ENCODE measurements around the gene SEMA7A.
A peak's percentile ranks its signal among the peaks of the same experiment; 100 is the strongest.

Gene SEMA7A

DNA sequence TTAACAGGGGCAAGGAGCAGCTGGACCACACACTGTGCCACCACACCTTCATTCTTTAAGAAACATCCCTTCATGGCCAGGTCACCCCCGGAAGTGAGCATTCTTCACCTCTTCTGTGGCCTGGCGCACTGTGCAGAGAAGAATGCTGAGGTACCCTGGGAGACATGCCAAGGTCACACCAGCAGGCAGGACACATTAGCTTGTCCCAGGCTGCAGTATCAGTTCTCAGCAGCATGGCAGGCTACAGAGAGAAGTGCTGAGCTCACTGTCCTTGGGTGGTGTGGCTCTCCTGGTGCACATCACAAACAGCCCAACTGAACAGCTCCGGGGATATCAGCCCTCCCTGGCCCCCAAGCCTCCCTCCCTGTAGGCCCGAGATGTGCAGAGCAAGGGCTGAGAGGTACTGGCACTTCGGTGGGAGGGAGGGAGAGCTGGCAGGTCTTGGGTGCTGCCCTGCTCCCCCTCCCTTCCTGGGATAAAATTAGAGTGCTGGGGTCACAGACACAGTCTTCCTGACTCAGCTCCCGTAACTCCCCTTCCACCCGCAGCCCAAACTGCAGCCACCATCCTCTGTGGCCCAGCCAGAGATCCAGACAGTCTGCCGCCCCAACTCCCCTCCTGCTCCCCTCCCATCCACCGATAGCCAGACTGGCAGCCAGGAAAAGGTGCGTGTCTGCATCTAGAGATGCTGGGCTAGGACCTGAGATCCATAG lies 13.4 kb downstream of the SEMA7A start:
- no peak overlapping the region for H3K4me3 ChIP-seq (ENCODE audit: low read depth, low read length)
- DNase-seq (ENCODE audit: low read depth, low spot score): no peak
- CTCF ChIA-PET: interaction anchor here (1.2 to 40.9 kb wide), 6 partner anchors 8 to 38 kb away, joined by 3 to 1700 read pairs (median 11); partner anchors contain the start of gene CYP11A1
- POLR2A ChIA-PET: interaction anchor here (0.6 to 1.5 kb wide), 5 partner anchors 13 to 38 kb away, joined by 3 to 4 read pairs (median 3); partner anchors contain the start of gene SEMA7A
- TF ChIP-seq CTCF (IDR thresholded peaks at IDR 0.05; ENCODE audit: insufficient read depth, low read length, missing control alignments): no peak

DNA sequence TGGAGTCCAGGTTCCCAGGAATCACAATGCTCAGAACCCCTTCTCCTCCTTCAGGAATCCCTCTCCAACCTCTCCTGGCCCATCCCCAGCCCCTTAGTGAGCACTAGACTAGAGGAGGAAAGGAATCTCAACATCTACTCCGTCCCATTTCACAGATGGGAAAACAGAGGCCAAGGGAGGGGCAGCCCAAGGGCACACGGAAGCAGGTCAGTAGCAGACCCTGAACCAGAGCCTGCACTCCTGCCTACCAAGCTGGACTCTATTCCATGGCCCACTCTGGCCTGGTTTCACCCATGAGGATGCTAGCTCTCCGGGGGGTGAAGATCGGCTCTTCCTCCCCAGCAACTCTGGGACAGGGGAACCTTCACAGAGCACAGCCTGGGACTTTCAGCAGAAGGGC lies 14.3 kb downstream of the SEMA7A start:
- ChIA-PET CTCF (interaction anchor here (0.8 to 40.9 kb wide), 8 partner anchors 10 to 37 kb away, joined by 3 to 1700 read pairs (median 8); partner anchors contain the start of gene CYP11A1), POLR2A (interaction anchor here (1.2 to 1.5 kb wide), 2 partner anchors 15 to 24 kb away, joined by 4 read pairs; partner anchors contain the start of gene SEMA7A)
- no peak overlapping the region for H3K4me3 ChIP-seq (ENCODE audit: low read depth, low read length)
- no peak for DNase-seq (ENCODE audit: low read depth, low spot score)
- no peak for TF ChIP-seq CTCF (IDR thresholded peaks at IDR 0.05; ENCODE audit: insufficient read depth, low read length, missing control alignments)

DNA sequence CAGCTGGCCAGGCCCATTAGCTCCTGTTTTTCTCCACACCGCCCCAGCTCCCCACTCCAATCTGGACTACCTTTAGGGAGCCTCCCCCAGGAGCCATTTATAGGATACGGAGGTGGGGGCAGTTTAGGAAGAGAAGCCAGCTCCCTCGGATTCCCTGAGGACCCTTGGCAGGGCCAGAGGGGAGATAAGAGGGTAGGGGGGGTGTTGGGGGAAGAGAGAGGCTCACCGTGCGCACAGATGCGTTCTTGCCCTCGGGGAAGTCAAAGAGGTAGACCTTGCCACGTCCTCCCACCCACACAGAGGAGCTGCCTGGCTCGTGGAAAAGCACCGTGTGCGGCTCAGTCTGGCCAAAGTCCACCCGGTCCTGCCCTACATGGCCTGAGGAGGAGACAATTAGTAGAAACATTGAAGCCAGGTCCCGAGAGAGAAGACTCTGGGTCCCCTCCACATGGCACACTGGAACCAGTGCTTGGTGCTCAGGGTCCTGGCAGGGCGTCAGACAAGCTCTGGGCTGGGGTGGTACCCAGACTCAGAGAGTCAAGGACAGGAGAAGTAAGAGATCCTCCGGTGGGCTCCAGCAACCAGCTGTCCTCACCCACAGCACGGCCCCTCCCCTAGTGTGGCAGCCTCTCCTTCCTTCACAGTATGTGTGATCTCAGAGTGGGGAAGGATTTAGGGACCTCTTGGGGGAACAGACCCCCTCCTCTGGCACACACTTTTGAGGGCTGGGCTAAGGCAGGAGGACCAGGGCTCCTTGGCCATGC lies 15.0 kb downstream of the SEMA7A start:
- POLR2A ChIA-PET: interaction anchor here (0.6 to 1.5 kb wide), 3 partner anchors 12 to 17 kb away, joined by 3 to 4 read pairs (median 3); partner anchors contain the start of gene SEMA7A
- TF ChIP-seq CTCF (IDR thresholded peaks at IDR 0.05; ENCODE audit: insufficient read depth, low read length, missing control alignments): no peak
- H3K4me3 ChIP-seq (ENCODE audit: low read depth, low read length): no peak overlapping the region
- DNase-seq (ENCODE audit: low read depth, low spot score): no peak
- CTCF ChIA-PET: interaction anchor here (0.8 to 40.9 kb wide), 7 partner anchors 10 to 37 kb away, joined by 3 to 1700 read pairs (median 7); partner anchors contain the start of gene CYP11A1

GRCh38 chr15:74417670-74418069 lies 16.1 kb downstream of the SEMA7A start:
- no peak overlapping the region for H3K4me3 ChIP-seq (ENCODE audit: low read depth, low read length)
- ChIA-PET POLR2A (interaction anchor here (0.7 to 2.1 kb wide), 2 partner anchors 12 to 14 kb away, joined by 3 to 5 read pairs; no protein-coding TSS in a partner anchor), CTCF (interaction anchor here (1.5 to 40.9 kb wide), 2 partner anchors 17 to 36 kb away, joined by 3 to 1700 read pairs; partner anchors contain the start of gene CYP11A1)
- no peak for TF ChIP-seq CTCF (IDR thresholded peaks at IDR 0.05; ENCODE audit: insufficient read depth, low read length, missing control alignments)
- no peak for DNase-seq (ENCODE audit: low read depth, low spot score)

GRCh38 chr15:74417225-74417624 lies 16.5 kb downstream of the SEMA7A start:
- no peak overlapping the region for H3K4me3 ChIP-seq (ENCODE audit: low read depth, low read length)
- CTCF ChIA-PET: interaction anchor here (1.6 to 40.9 kb wide), 2 partner anchors 13 to 35 kb away, joined by 3 to 1700 read pairs; partner anchors contain the start of gene CYP11A1
- no peak for TF ChIP-seq CTCF (IDR thresholded peaks at IDR 0.05; ENCODE audit: insufficient read depth, low read length, missing control alignments)
- DNase-seq (ENCODE audit: low read depth, low spot score): peak; percentile 3
- POLR2A ChIA-PET: interaction anchor here (2.1 kb wide), 1 partner anchor 11 kb away, joined by 5 read pairs; no protein-coding TSS in a partner anchor
